ENCODE results near the gene MCU.
"Not testable (repeated sequence)": the region's sequence is repeated elsewhere in the genome, so short reads cannot be mapped to it uniquely, and the experiment has no call there.

Gene MCU

DNA sequence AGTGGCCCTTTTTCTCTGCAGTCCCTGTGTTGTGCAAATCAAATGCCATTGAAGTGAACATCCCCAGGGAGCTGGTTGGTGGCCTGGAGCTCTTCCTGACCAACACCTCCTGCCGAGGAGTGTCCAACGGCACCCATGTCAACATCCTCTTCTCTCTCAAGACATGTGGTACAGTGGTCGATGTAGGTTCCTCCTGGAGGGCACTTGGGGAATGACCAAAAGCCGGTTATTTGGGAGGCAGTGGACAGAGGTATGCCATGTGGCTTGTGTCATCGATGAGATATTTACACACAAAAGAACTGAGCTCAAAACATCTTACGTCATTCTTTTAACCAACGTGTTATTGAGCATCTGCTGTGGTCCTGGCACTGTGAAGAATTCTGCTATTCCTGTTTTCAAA is 221.3 kb downstream of the MCU start:
- no peak overlapping the region for H3K4me3 ChIP-seq
- H3K27ac ChIP-seq, result no peak overlapping the region

DNA sequence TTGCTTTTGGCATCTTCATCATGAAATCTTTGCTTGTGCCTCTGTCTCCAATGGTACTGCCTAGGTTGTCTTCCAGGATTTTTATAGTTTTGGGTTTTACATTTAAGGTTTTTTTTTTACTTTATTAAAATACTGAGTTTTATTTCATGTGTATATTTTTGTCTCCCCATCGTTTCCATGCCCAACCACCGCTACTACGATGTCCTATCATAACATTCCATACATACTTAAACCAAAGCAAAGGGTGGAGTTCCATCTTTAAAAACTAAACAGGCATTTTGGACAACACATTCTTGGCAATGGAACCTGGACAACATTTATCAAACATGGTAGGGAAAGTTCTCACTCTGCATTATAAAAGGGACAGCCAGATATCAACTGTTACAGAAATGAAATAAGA is 225.3 kb downstream of the MCU start:
- H3K27ac ChIP-seq, H3K4me3 ChIP-seq: not testable (repeated sequence)

DNA sequence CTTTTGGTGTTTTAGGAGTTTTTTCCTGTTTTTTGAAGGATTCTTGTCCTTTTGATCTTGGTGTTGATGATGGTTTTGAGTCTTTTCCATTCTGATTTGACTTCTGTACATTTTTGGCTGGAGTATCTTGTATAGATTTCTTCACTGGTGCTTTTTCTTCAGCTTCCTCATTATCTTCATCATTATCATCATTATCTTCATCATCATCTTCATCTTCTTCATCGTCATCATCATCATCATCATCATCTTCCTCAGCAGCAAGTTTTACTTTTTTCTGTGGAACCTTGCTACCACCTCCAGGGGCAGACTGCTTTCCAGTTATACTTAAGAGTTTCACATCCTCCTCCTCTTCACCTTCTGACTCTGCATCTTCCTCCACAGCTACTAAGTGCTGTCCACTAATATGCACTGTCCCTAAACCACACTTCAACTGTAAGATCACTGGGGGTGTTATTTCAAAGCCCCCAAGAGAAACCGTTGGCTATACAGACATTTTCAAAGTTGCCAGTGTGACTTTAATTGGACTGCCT is 225.9 kb downstream of the MCU start:
- H3K27ac ChIP-seq, H3K4me3 ChIP-seq: not testable (repeated sequence)

DNA sequence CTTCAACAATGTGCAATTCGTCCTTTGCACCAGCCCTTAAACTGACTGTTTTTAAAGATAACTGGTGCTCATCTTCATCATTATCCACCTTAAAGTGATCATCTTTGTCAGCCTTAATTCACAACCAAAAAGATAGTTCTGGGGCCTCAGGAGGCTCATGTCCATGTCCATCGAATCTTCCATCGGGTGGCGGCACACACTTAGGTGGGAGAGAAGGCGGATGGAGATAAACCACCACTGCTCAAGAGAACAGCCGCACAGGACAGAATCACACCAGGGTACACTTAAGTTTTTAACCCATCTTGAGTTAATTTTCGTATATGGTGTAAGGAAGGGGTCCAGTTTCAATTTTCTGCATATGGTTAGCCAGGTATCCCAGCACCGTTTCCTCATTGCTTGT is 226.4 kb downstream of the MCU start:
- no peak overlapping the region for H3K27ac ChIP-seq
- no peak overlapping the region for H3K4me3 ChIP-seq

DNA sequence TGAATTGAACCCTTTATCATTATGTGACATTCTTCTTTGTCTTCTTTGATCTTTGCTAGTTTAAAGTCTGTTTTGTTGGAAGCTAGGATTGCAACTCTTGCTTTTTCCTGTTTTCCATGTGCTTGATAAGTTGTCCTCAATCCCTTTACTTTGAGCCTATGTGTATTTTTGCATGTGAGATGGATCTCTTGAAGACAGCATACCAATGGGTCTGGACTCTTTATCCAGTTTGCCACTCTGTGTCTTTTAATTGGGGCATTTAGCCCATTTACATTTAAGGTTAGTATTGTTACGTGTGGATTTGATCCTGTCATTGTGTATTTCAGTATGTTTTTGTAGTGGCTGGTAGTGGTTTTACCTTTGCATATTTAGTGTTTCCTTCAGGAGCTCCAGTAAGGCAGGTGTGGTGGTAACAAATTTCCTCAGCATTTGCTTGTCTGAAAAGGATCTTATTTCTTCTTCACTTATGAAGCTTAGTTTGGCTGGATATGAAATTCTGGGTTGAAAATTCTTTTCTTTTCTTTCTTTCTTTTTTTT is 229.3 kb downstream of the MCU start:
- H3K4me3 ChIP-seq, H3K27ac ChIP-seq: not testable (repeated sequence)

DNA sequence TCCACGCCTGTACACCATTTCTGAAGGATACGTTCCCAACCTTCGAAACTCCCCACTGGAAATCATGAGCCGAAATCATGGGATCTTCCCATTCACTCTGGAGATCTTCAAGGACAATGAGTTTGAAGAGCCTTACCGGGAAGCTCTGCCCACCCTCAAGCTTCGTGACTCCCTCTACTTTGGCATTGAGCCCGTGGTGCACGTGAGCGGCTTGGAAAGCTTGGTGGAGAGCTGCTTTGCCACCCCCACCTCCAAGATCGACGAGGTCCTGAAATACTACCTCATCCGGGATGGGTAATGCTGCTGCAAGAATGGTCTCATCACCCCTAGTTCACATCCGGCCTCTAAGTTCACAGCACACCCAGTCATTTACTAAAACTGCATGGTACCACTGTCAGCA is 232.4 kb downstream of the MCU start:
- Histone ChIP-seq H3K27ac (no peak overlapping the region), H3K4me3 (no peak overlapping the region)

DNA sequence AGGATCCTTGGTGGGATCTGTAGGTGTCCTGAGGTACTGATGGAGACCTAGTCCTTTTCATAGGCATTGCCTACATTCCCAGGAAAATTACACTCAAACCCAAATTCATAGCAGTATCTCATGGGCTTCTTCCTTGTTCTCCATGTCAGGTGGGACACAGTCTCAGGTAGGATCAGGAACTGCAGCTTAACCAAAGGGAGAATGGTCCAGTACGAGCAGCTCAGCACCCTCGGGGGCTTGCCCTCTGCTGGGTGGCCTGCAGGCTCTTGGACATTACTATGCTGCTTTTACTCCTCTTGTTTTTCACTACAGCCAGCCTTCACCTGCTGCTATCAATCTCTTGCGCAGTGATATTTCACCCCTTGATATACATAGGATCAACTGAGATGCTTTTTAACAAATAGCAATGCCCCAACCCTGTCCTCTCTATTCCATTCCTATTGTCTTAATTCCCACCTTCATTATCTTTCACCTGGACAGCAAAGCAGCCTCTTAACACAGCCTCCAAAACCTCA is 234.1 kb downstream of the MCU start:
- no peak overlapping the region for H3K4me3 ChIP-seq
- no peak overlapping the region for H3K27ac ChIP-seq

DNA sequence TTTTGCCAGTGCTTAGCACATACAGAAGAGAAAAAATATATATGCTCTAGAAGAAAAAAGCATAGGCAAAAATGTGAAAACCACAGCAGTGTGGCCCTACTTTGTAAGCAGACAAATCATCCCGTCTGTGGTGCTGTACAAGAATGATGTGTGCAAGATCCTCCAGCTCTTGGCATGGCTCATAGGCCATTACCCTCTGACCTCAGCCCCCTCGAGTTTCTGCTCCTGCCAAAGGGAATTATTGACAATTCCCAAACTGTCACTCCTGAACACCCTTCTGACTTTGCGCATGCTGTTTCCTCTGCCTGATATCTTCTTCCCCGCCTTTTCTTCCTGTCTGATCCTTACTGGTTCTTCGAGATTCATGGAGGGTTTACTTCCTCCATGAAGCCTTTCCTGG is 235.5 kb downstream of the MCU start:
- no peak overlapping the region for H3K27ac ChIP-seq
- no peak overlapping the region for H3K4me3 ChIP-seq

DNA sequence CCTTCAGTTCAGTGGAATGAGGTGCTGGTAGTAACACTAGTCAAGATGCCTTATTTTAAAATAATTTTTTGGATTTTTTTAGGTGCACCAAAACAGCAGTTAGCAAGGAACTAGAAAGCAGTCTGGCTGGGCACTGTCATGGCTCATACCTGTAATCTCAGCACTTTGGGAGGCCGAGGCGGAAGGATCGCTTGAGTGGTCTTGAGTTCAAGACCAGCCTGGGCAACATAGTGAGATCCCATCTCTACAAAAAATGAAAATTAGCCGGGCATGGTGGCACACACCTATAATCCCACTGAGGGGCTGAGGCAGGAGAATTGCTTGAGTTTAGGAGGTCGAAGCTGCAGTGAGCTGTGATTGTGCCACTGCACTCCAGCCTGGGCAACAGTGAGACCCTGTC is 236.9 kb downstream of the MCU start:
- Histone ChIP-seq H3K4me3 (no peak overlapping the region), H3K27ac (no peak overlapping the region)

DNA sequence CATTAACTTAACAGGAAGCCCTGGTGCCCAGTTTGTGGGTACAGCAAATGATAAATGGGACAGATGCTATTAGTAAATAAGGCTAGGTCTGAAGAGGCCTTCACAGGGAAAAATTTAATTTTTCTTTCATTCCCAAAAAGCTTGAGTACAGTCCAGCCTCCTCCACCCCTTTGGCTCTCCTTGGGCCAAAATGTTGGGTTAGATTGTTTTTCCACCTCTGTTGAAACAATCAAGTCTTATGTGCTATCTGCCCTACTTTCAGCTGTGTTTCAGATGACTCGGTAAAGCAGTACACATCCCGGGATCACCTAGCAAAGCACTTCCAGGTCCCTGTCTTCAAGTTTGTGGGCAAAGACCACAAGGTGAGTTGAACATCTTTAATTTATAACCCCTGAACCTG is 238.3 kb downstream of the MCU start:
- H3K4me3 ChIP-seq, result no peak overlapping the region
- no peak overlapping the region for H3K27ac ChIP-seq

DNA sequence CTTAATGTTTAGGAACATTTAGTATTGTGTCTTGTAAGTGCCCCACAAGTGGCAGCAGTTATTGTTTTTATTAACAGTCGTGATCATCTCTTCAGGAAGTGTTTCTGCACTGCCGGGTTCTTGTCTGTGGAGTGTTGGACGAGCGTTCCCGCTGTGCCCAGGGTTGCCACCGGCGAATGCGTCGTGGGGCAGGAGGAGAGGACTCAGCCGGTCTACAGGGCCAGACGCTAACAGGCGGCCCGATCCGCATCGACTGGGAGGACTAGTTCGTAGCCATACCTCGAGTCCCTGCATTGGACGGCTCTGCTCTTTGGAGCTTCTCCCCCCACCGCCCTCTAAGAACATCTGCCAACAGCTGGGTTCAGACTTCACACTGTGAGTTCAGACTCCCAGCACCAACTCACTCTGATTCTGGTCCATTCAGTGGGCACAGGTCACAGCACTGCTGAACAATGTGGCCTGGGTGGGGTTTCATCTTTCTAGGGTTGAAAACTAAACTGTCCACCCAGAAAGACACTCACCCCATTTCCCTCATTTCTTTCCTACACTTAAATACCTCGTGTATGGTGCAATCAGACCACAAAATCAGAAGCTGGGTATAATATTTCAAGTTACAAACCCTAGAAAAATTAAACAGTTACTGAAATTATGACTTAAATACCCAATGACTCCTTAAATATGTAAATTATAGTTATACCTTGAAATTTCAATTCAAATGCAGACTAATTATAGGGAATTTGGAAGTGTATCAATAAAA is 240.5 kb downstream of the MCU start:
- H3K4me3 ChIP-seq, result no peak overlapping the region
- no peak overlapping the region for H3K27ac ChIP-seq

DNA sequence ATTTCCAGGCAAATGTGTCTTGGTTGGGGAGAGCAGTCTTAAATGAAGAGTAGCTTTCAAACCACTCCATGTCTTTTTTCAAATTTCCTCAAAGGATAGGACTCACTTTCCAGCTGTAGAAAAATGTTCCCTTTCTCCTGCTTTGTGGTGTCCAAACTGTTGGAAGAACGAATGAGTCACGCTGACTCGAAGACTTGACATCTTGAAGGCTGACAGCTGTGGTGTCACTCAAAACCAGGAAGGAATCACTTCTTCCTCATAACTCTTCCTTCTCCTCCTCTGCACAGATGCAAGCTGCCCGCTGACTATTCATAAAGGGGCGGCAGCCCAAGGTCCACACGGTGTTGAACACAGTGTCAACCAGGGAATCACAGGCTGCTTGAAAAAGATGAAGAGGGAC is 243.4 kb downstream of the MCU start:
- H3K4me3 ChIP-seq, result no peak overlapping the region
- H3K27ac ChIP-seq, result no peak overlapping the region

All from skin epidermis (tissue), 12 donors.